Fibroblast of pulmonary artery (primary cell): ENCODE measurements around the gene ASS1.

ENCODE experiments used
- DNase-seq: peaks from one replicate; pipeline ENCODE4 v3.0.0-alpha.2; 2010; ENCODE audit warnings: low read depth
- H3K4me3 ChIP-seq: replicated peaks from 2 replicates; pipeline ENCODE4 v1.5.1; 2011; ENCODE audit warnings: low read depth, mild to moderate bottlenecking, control low read depth, low read length, moderate library complexity
- CTCF ChIP-seq: IDR thresholded peaks from 2 replicates; pipeline ENCODE4 v1.5.1; 2011; ENCODE audit warnings: mild to moderate bottlenecking, control low read depth, low read length, inconsistent platforms; ENCODE audit errors: missing control alignments

The ASS1 gene

DNA sequence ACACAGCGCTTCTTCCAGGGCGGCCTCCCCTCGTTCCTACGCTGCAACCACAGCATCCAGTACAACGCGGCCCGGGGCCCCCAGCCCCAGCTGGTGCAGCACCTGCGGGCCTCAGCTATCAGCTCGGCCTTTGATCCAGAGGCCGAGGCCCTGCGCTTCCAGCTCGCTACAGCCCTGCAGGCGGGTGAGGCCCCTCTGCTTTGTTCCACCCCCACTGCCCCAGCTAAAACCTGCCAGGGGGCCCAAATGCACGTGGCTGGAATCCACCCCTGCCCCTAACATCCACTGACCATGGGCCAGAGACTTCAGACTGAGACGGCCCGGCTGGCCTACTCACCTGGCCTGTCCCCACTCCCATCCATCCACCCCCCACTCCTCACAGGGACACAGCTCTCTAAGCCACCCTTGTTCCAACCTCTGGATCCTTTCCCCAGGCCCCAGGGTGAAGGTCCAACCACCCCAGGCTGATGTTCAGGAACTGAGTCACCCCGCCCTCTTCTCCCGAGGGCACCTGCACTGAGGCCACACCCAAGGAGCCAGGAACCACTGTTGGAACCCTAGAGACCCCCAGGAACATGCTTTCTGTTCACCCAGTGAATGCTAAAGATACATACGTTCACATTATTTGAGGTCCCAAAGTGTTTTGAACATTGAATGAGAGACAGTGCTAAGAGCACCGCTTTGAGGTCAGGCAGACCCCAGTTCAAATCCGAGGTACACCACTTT lies 18.9 kb upstream of the ASS1 start:
- TF ChIP-seq CTCF, result no peak
- no peak for DNase-seq
- H3K4me3 ChIP-seq, result no peak overlapping the region

GRCh38 chr9:130426467-130426773 lies 18.3 kb upstream of the ASS1 start:
- DNase-seq, result no peak
- no peak for TF ChIP-seq CTCF
- H3K4me3 ChIP-seq, result no peak overlapping the region

DNA sequence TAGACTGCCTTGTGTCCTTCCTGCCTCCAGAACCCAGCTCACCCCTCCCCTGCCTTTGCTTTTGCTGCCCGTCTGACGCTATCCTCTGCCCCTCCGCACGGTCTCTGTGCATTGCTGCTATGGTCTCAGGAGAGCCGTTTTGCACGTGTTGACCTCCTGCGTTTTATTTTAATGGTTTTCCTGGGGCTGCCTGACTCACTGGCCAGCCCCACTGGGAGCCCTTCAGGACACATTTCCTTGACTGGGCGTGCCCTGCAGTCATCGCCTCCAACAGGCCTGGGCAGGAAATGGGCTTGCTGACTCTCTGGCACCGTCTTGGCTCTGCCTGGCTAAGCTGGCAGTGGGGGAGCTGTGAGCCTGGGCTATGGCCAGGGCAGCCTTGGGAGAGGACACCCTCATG lies 17.9 kb upstream of the ASS1 start:
- peak; percentile 43 for DNase-seq
- no peak overlapping the region for H3K4me3 ChIP-seq
- TF ChIP-seq CTCF, result no peak

DNA sequence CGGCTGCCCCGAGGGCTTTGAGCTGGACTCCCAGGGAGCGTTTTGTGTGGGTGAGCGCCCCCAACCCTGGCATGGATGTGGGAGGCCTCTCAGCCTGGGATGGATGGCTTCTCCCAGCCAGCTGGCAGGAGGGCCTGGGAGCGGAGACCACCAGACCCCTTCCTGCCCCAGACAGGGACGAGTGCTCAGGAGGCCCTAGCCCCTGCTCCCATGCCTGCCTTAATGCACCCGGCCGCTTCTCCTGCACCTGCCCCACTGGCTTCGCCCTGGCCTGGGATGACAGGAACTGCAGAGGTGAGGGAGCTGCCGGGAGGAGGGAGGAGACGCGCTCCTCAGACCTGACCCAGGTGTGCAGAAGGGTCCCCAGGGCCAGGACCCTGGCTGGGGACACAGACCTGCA lies 17.4 kb upstream of the ASS1 start:
- no peak overlapping the region for H3K4me3 ChIP-seq
- no peak for TF ChIP-seq CTCF
- DNase-seq, result no peak

DNA sequence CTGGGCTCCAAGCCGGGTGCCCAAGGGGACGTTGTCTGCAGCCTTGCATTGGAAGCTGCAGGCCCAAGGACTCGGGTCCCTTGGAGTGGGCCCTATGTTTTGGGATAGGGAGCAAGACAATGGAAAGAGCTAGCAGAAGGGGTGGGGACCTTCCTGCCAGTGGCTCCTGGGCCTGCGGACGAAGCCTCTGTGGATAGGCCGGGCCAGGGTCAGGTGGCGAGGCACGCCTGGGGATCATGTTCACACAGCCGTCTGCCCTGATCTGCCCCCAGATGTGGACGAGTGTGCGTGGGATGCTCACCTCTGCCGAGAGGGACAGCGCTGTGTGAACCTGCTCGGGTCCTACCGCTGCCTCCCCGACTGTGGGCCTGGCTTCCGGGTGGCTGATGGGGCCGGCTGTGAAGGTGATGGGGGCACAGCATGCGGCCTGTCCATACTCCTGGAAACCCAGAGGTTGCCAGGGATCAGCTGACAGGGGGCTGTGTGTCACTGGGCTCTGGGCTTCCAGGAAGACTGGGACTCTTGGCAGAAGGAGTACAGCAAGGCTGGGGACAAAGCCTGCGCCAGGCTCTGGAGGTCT lies 16.6 kb upstream of the ASS1 start:
- DNase-seq, result no peak
- no peak for TF ChIP-seq CTCF
- no peak overlapping the region for H3K4me3 ChIP-seq

GRCh38 chr9:130429381-130429780 lies 15.4 kb upstream of the ASS1 start:
- no peak for TF ChIP-seq CTCF

GRCh38 chr9:130429831-130430230 lies 14.9 kb upstream of the ASS1 start:
- H3K4me3 ChIP-seq, result no peak overlapping the region
- TF ChIP-seq CTCF, result no peak
- no peak for DNase-seq

More at GRCh38 chr9:130429381-130429780, 15.4 kb upstream of the ASS1 start:
- DNase-seq, result no peak
- H3K4me3 ChIP-seq, result no peak overlapping the region
